HL-60 (cell line): ENCODE data around the gene MCEMP1.

Experiments
- TF ChIP-seq, protein P1 (sequence below): IDR thresholded peaks from one replicate; pipeline ENCODE4 v1.5.1; 2011; ENCODE audit warnings: low read length, control low read depth, inconsistent platforms; ENCODE audit not compliant: insufficient read depth
- TF ChIP-seq, protein P2 (sequence below): IDR thresholded peaks from 2 replicates; pipeline ENCODE4 v1.6.1; 2012; ENCODE audit warnings: low read depth; ENCODE audit not compliant: insufficient replicate concordance

DNA sequence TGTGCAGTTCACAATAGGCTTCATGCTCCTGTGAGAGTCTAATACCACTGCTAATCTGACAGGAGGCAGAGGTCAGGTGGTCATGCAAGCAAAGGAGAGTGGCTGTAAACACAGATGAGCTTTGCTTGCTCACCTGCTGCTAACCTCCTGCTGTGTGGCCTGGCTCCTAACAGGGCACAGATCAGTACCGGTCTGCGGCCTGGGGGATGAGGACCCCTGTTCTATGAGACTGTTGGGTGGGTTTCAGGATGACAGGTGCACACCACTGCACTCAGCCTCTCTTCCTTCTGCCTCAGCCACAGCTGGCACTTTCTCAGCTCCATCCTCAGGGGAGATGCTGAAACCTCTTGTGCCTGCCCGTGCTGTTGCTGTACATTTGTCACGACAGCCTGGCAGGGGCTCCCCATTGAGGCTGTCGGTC is 45.4 kb downstream of the MCEMP1 start:
- TF ChIP-seq, protein P1, sequence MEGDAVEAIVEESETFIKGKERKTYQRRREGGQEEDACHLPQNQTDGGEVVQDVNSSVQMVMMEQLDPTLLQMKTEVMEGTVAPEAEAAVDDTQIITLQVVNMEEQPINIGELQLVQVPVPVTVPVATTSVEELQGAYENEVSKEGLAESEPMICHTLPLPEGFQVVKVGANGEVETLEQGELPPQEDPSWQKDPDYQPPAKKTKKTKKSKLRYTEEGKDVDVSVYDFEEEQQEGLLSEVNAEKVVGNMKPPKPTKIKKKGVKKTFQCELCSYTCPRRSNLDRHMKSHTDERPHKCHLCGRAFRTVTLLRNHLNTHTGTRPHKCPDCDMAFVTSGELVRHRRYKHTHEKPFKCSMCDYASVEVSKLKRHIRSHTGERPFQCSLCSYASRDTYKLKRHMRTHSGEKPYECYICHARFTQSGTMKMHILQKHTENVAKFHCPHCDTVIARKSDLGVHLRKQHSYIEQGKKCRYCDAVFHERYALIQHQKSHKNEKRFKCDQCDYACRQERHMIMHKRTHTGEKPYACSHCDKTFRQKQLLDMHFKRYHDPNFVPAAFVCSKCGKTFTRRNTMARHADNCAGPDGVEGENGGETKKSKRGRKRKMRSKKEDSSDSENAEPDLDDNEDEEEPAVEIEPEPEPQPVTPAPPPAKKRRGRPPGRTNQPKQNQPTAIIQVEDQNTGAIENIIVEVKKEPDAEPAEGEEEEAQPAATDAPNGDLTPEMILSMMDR, result no peak
- TF ChIP-seq, protein P2, sequence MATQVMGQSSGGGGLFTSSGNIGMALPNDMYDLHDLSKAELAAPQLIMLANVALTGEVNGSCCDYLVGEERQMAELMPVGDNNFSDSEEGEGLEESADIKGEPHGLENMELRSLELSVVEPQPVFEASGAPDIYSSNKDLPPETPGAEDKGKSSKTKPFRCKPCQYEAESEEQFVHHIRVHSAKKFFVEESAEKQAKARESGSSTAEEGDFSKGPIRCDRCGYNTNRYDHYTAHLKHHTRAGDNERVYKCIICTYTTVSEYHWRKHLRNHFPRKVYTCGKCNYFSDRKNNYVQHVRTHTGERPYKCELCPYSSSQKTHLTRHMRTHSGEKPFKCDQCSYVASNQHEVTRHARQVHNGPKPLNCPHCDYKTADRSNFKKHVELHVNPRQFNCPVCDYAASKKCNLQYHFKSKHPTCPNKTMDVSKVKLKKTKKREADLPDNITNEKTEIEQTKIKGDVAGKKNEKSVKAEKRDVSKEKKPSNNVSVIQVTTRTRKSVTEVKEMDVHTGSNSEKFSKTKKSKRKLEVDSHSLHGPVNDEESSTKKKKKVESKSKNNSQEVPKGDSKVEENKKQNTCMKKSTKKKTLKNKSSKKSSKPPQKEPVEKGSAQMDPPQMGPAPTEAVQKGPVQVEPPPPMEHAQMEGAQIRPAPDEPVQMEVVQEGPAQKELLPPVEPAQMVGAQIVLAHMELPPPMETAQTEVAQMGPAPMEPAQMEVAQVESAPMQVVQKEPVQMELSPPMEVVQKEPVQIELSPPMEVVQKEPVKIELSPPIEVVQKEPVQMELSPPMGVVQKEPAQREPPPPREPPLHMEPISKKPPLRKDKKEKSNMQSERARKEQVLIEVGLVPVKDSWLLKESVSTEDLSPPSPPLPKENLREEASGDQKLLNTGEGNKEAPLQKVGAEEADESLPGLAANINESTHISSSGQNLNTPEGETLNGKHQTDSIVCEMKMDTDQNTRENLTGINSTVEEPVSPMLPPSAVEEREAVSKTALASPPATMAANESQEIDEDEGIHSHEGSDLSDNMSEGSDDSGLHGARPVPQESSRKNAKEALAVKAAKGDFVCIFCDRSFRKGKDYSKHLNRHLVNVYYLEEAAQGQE, result no peak
